ENCODE measurements around the gene ZNF578.

ZNF578 gene

GRCh38 chr19:52498571-52498970, 45.2 kb downstream of the ZNF578 start:
- no peak for TF ChIP-seq GATA2 (IDR thresholded peaks at IDR 0.05; ENCODE audit: low read depth, low read length)
- no peak for TF ChIP-seq GATA3 (IDR thresholded peaks at IDR 0.05; ENCODE audit: low read depth, low read length)

GRCh38 chr19:52507266-52507665, 53.9 kb downstream of the ZNF578 start:
- TF ChIP-seq GATA3 (IDR thresholded peaks at IDR 0.05; ENCODE audit: low read depth, low read length) (no peak), GATA2 (IDR thresholded peaks at IDR 0.05; ENCODE audit: low read depth, low read length) (no peak)

- TF ChIP-seq GATA2 (IDR thresholded peaks at IDR 0.05; ENCODE audit: low read depth, low read length), result no peak
- TF ChIP-seq GATA3 (IDR thresholded peaks at IDR 0.05; ENCODE audit: low read depth, low read length), result no peak
These were observed 62.8 kb downstream of the ZNF578 start for GRCh38 chr19:52516191-52516590.

GRCh38 chr19:52518646-52519045, 65.3 kb downstream of the ZNF578 start:
- TF ChIP-seq GATA2 (IDR thresholded peaks at IDR 0.05; ENCODE audit: low read depth, low read length), result no peak

GRCh38 chr19:52520013-52520412, 66.7 kb downstream of the ZNF578 start:
- TF ChIP-seq GATA2 (IDR thresholded peaks at IDR 0.05; ENCODE audit: low read depth, low read length), result no peak
- no peak for TF ChIP-seq GATA3 (IDR thresholded peaks at IDR 0.05; ENCODE audit: low read depth, low read length)

- TF ChIP-seq GATA3 (IDR thresholded peaks at IDR 0.05; ENCODE audit: low read depth, low read length) (no peak), GATA2 (IDR thresholded peaks at IDR 0.05; ENCODE audit: low read depth, low read length) (no peak)
These were observed 69.2 kb downstream of the ZNF578 start for GRCh38 chr19:52522551-52522950.

- TF ChIP-seq GATA3 (IDR thresholded peaks at IDR 0.05; ENCODE audit: low read depth, low read length), result no peak
- no peak for TF ChIP-seq GATA2 (IDR thresholded peaks at IDR 0.05; ENCODE audit: low read depth, low read length)
These were observed 70.7 kb downstream of the ZNF578 start for GRCh38 chr19:52524086-52524485.

- TF ChIP-seq GATA2 (IDR thresholded peaks at IDR 0.05; ENCODE audit: low read depth, low read length), result no peak
- TF ChIP-seq GATA3 (IDR thresholded peaks at IDR 0.05; ENCODE audit: low read depth, low read length), result no peak
These were observed 74.0 kb downstream of the ZNF578 start, which contains the start of gene ZNF808 for GRCh38 chr19:52527134-52527955. Gene ZNF808 (plus strand): TSS chr19:52527668. CDS start chr19:52543285, 15,617 bp downstream.

GRCh38 chr19:52527956-52528351, 74.6 kb downstream of the ZNF578 start:
- TF ChIP-seq GATA3 (IDR thresholded peaks at IDR 0.05; ENCODE audit: low read depth, low read length), result no peak
- TF ChIP-seq GATA2 (IDR thresholded peaks at IDR 0.05; ENCODE audit: low read depth, low read length), result no peak

GRCh38 chr19:52532480-52532879, 79.1 kb downstream of the ZNF578 start:
- TF ChIP-seq GATA2 (IDR thresholded peaks at IDR 0.05; ENCODE audit: low read depth, low read length), result no peak
- TF ChIP-seq GATA3 (IDR thresholded peaks at IDR 0.05; ENCODE audit: low read depth, low read length), result no peak

- TF ChIP-seq GATA3 (IDR thresholded peaks at IDR 0.05; ENCODE audit: low read depth, low read length) (no peak), GATA2 (IDR thresholded peaks at IDR 0.05; ENCODE audit: low read depth, low read length) (no peak)
These were observed 80.5 kb downstream of the ZNF578 start for GRCh38 chr19:52533901-52534300.

GRCh38 chr19:52535771-52536447, 82.6 kb downstream of the ZNF578 start:
- TF ChIP-seq GATA2 (IDR thresholded peaks at IDR 0.05; ENCODE audit: low read depth, low read length), result no peak
- TF ChIP-seq GATA3 (IDR thresholded peaks at IDR 0.05; ENCODE audit: low read depth, low read length), result no peak

- TF ChIP-seq GATA3 (IDR thresholded peaks at IDR 0.05; ENCODE audit: low read depth, low read length) (no peak), GATA2 (IDR thresholded peaks at IDR 0.05; ENCODE audit: low read depth, low read length) (no peak)
These were observed 83.1 kb downstream of the ZNF578 start for GRCh38 chr19:52536448-52536800.

- TF ChIP-seq GATA3 (IDR thresholded peaks at IDR 0.05; ENCODE audit: low read depth, low read length) (no peak), GATA2 (IDR thresholded peaks at IDR 0.05; ENCODE audit: low read depth, low read length) (no peak)
These were observed 88.3 kb downstream of the ZNF578 start for GRCh38 chr19:52541608-52542007.

Data from SH-SY5Y (cell line).